Embryonic facial prominence (tissue), 1 donor: ENCODE data around the gene RAD21L1.
A peak's percentile ranks its signal among the peaks of the same experiment; 100 is the strongest.

Source experiments
- DNase-seq: peaks from one replicate; pipeline ENCODE4 v3.0.0-alpha.2; 2016; ENCODE audit errors: extremely low spot score

Gene RAD21L1

GRCh38 chr20:1225783-1226654 lies at the start of gene RAD21L1:
RAD21L1 (plus strand) TSS chr20:1226044; CDS start chr20:1228454, 2,410 bp downstream.
- peak; percentile 23 for DNase-seq

- DNase-seq, result no peak
These were observed 48.2 kb upstream of the RAD21L1 start for GRCh38 chr20:1177680-1178079.

- DNase-seq, result no peak
These were observed 47.7 kb upstream of the RAD21L1 start for GRCh38 chr20:1178103-1178502.

GRCh38 chr20:1178623-1179022 lies 47.2 kb upstream of the RAD21L1 start:
- no peak for DNase-seq

- no peak for DNase-seq
These were observed 44.9 kb upstream of the RAD21L1 start for GRCh38 chr20:1180949-1181348.

- no peak for DNase-seq
These were observed 43.7 kb upstream of the RAD21L1 start for GRCh38 chr20:1182106-1182505.

GRCh38 chr20:1183153-1183552 lies 42.7 kb upstream of the RAD21L1 start:
- no peak for DNase-seq

- no peak for DNase-seq
These were observed 41.6 kb upstream of the RAD21L1 start for GRCh38 chr20:1184260-1184637.

GRCh38 chr20:1184638-1185315 lies 41.1 kb upstream of the RAD21L1 start, which contains the start of gene TMEM74B:
TMEM74B (minus strand) TSS chr20:1184981; CDS start chr20:1183801, 1,180 bp downstream.
- DNase-seq, result no peak

- DNase-seq, result no peak
These were observed 40.5 kb upstream of the RAD21L1 start for GRCh38 chr20:1185316-1185741.

GRCh38 chr20:1185790-1186334 lies 40.0 kb upstream of the RAD21L1 start:
- no peak for DNase-seq

GRCh38 chr20:1186367-1186991 lies 39.4 kb upstream of the RAD21L1 start:
- no peak for DNase-seq

GRCh38 chr20:1187605-1188171 lies 38.2 kb upstream of the RAD21L1 start:
- no peak for DNase-seq

- no peak for DNase-seq
These were observed 37.5 kb upstream of the RAD21L1 start for GRCh38 chr20:1188347-1188746.

- DNase-seq, result no peak
These were observed 36.0 kb upstream of the RAD21L1 start for GRCh38 chr20:1189827-1190226.

- no peak for DNase-seq
These were observed 35.0 kb upstream of the RAD21L1 start for GRCh38 chr20:1190847-1191246.

- no peak for DNase-seq
These were observed 34.5 kb upstream of the RAD21L1 start for GRCh38 chr20:1191299-1191698.

- no peak for DNase-seq
These were observed 30.6 kb upstream of the RAD21L1 start for GRCh38 chr20:1195226-1195625.

GRCh38 chr20:1196634-1197033 lies 29.2 kb upstream of the RAD21L1 start:
- no peak for DNase-seq

GRCh38 chr20:1197801-1198200 lies 28.0 kb upstream of the RAD21L1 start:
- no peak for DNase-seq

- DNase-seq, result no peak
These were observed 27.1 kb upstream of the RAD21L1 start for GRCh38 chr20:1198751-1199150.
